Loucy (cell line): Measurements from ENCODE around the gene EXOC2.

Experiments used
- H2AFZ ChIP-seq: fragments of 200-600 bp; sonication (generic); 2 replicates; pipeline ENCODE4 v1.6.0; 2016; ENCODE audit warnings: antibody characterized with exemption, mild to moderate bottlenecking, low read length, moderate library complexity
- H3F3A ChIP-seq: fragments of 200-600 bp; 2 replicates; pipeline ENCODE4 v1.6.0; 2016; ENCODE audit warnings: antibody characterized with exemption, low read depth, mild to moderate bottlenecking
- H3K27me3 ChIP-seq: fragments of 200-600 bp; sonication (generic); 2 replicates; pipeline ENCODE4 v1.6.1; 2014; ENCODE audit warnings: low read length, mild to moderate bottlenecking; ENCODE audit not compliant: insufficient read depth, poor library complexity, severe bottlenecking
- H3K36me3 ChIP-seq: fragments of 200-600 bp; sonication (generic); 2 replicates; pipeline ENCODE4 v1.6.1; 2016; ENCODE audit warnings: low read length; ENCODE audit not compliant: insufficient read depth
- H3K4me1 ChIP-seq: fragments of 200-600 bp; sonication (generic); 2 replicates; pipeline ENCODE4 v1.5.1; 2014; ENCODE audit warnings: low read length, mild to moderate bottlenecking; ENCODE audit not compliant: insufficient read depth, poor library complexity, severe bottlenecking
- H3K4me2 ChIP-seq: fragments of 200-600 bp; sonication (generic); 2 replicates; pipeline ENCODE4 v1.6.0; 2014; ENCODE audit warnings: antibody characterized with exemption, low read length, low read depth, mild to moderate bottlenecking; ENCODE audit not compliant: poor library complexity, severe bottlenecking
- H3K4me3 ChIP-seq: fragments of 200-600 bp; sonication (generic); 2 replicates; pipeline ENCODE4 v1.5.1; 2014; ENCODE audit warnings: low read length, mild to moderate bottlenecking, mixed read lengths; ENCODE audit not compliant: poor library complexity, severe bottlenecking
- H3K79me2 ChIP-seq: fragments of 200-600 bp; sonication (generic); 2 replicates; pipeline ENCODE4 v1.6.1; 2014; ENCODE audit warnings: low read length; ENCODE audit not compliant: insufficient read depth
- H3K9ac ChIP-seq: fragments of 200-600 bp; sonication (generic); 2 replicates; pipeline ENCODE4 v1.6.0; 2014; ENCODE audit warnings: mild to moderate bottlenecking, low read depth, low read length, moderate library complexity; ENCODE audit not compliant: poor library complexity, severe bottlenecking
- H3K9me2 ChIP-seq: fragments of 200-600 bp; sonication (generic); replicated peaks from 2 replicates; pipeline ENCODE4 v1.6.1; 2016; ENCODE audit warnings: low read depth, low read length, mixed read lengths
- H3K9me3 ChIP-seq: fragments of 200-600 bp; sonication (generic); 2 replicates; pipeline ENCODE4 v1.6.1; 2014; ENCODE audit warnings: mild to moderate bottlenecking, antibody characterized with exemption, low read length, low read depth; ENCODE audit not compliant: insufficient read depth
- H4K20me1 ChIP-seq: fragments of 200-600 bp; sonication (generic); 2 replicates; pipeline ENCODE4 v1.6.0; 2014; ENCODE audit warnings: antibody characterized with exemption, low read length, mild to moderate bottlenecking; ENCODE audit not compliant: insufficient read depth, poor library complexity, severe bottlenecking
- EZH2phosphoT487 ChIP-seq: fragments of 200-600 bp; IDR thresholded peaks from 2 replicates; pipeline ENCODE4 v1.6.1; 2018; ENCODE audit warnings: antibody characterized with exemption, mild to moderate bottlenecking, moderate library complexity, borderline replicate concordance
- TF ChIP-seq, protein P1 (sequence below): fragments of 200-600 bp; sonication (generic); conservative IDR thresholded peaks from 2 replicates; pipeline ENCODE4 v1.5.1; 2014; ENCODE audit warnings: mild to moderate bottlenecking, antibody characterized with exemption, low read length

EXOC2 gene

DNA sequence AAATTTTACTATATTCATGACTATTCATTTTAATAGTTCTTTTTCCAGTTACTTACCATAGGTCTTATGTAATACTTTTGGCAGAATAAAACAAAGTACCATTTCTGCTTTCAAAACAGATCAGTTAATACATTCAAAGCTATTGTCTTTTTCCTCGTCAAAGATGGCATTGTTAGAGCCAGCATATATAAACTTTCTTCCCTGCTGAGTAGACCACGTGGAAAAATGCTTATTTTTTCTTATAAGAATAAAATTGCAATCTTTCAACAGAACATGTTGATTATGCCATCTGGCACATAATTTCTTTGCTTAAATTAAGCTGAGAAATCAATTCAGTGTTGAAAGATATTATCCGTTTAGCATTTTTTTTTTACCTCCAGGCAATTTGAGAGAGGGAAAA is 34.9 kb upstream of the EXOC2 start:
- Histone ChIP-seq H3K9me3 (no peaks in the 10 kb centered on the region), H3K79me2 (no peaks in the 10 kb centered on the region), H3K4me3 (no peak overlapping the region)

DNA sequence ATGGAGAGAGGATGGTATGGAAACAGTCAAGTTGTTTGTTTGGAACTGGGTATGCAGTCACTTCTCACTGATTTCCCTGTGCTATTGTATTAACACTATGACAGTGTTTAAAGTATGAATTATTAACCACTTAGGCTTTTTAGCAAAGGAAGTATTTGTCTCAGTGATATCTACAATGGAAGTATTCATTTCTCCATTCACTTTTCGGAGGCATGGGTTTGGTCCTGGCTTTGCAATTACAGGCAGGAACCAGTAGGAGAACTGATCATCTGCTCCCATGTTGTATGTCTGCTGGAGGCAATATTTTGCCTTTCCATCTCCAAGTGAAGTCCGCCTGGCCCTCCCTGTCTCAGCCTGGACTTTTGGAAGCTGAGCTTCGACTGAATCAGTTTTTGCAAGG is 30.6 kb upstream of the EXOC2 start:
- H3K4me2 ChIP-seq, result no peak overlapping the region
- TF ChIP-seq EZH2phosphoT487, result no peak
- TF ChIP-seq, protein P1, sequence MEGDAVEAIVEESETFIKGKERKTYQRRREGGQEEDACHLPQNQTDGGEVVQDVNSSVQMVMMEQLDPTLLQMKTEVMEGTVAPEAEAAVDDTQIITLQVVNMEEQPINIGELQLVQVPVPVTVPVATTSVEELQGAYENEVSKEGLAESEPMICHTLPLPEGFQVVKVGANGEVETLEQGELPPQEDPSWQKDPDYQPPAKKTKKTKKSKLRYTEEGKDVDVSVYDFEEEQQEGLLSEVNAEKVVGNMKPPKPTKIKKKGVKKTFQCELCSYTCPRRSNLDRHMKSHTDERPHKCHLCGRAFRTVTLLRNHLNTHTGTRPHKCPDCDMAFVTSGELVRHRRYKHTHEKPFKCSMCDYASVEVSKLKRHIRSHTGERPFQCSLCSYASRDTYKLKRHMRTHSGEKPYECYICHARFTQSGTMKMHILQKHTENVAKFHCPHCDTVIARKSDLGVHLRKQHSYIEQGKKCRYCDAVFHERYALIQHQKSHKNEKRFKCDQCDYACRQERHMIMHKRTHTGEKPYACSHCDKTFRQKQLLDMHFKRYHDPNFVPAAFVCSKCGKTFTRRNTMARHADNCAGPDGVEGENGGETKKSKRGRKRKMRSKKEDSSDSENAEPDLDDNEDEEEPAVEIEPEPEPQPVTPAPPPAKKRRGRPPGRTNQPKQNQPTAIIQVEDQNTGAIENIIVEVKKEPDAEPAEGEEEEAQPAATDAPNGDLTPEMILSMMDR, result peak; percentile 38; the same call in 1 of the 2 replicates
- no peak overlapping the region for H3K9ac ChIP-seq
- no peaks in the 10 kb centered on the region for H3K27me3 ChIP-seq
- H3K9me2 ChIP-seq, result no peaks in the 10 kb centered on the region
- H3K36me3 ChIP-seq, result no peaks in the 10 kb centered on the region
- no peaks in the 10 kb centered on the region for H3F3A ChIP-seq
- no peaks in the 10 kb centered on the region for H3K9me3 ChIP-seq
- peaks cover 13% of the 10 kb centered on the region for H3K4me1 ChIP-seq
- H3K4me3 ChIP-seq, result no peak overlapping the region
- no peaks in the 10 kb centered on the region for H4K20me1 ChIP-seq
- no peak overlapping the region for H2AFZ ChIP-seq
- no peaks in the 10 kb centered on the region for H3K79me2 ChIP-seq

More for the DNA sequence above, 34.9 kb upstream of the EXOC2 start:
- H3K9ac ChIP-seq, result no peak overlapping the region
- no peaks in the 10 kb centered on the region for H3F3A ChIP-seq
- H3K36me3 ChIP-seq, result no peaks in the 10 kb centered on the region
- H3K9me2 ChIP-seq, result no peaks in the 10 kb centered on the region
- no peaks in the 10 kb centered on the region for H3K27me3 ChIP-seq
- no peaks in the 10 kb centered on the region for H4K20me1 ChIP-seq
- peaks cover 5% of the 10 kb centered on the region for H3K4me1 ChIP-seq
- TF ChIP-seq EZH2phosphoT487, result no peak
- TF ChIP-seq, protein P1, result no peak
- H2AFZ ChIP-seq, result no peak overlapping the region
- no peak overlapping the region for H3K4me2 ChIP-seq

DNA sequence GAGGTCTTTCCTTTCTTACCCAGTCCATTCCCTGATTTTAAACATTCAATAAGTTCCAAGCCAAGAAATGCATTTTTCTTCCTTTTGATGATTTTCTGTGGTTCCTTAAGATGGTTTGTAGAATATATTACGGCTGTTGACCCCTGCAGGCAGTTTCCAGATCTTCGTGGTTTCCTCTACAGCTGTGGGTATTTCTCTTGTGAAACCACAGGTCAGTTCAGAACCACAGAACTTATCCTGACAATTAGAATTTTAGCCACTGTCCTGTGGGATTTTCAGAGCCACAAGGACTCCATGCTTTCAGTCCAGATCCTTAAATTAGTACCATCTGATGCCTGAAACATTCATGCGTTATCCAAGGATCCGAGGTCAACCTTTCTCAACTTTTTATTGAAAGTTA is 29.7 kb upstream of the EXOC2 start:
- H3K9me2 ChIP-seq, result no peaks in the 10 kb centered on the region
- TF ChIP-seq, protein P1, result no peak
- TF ChIP-seq EZH2phosphoT487, result no peak

More for the DNA sequence above, 29.7 kb upstream of the EXOC2 start:
- Histone ChIP-seq H3K79me2 (no peaks in the 10 kb centered on the region), H3K36me3 (no peaks in the 10 kb centered on the region), H3F3A (no peaks in the 10 kb centered on the region), H3K9ac (peak overlapping the region; percentile 3), H3K4me1 (peaks cover 13% of the 10 kb centered on the region), H4K20me1 (no peaks in the 10 kb centered on the region), H3K4me2 (peak overlapping the region; percentile 71), H3K9me3 (no peaks in the 10 kb centered on the region), H3K4me3 (peak overlapping the region; percentile 57), H2AFZ (no peak overlapping the region), H3K27me3 (no peaks in the 10 kb centered on the region)
